ENCODE data around the gene HYAL3.
"Not testable (repeated sequence)": the region's sequence is repeated elsewhere in the genome, so short reads cannot be mapped to it uniquely, and the experiment has no call there.

The HYAL3 gene

GRCh38 chr3:50290161-50290641, 9.0 kb downstream of the HYAL3 start:
- DNase-seq (ENCODE audit: low spot score), result no peak

GRCh38 chr3:50289130-50289529, 10.1 kb downstream of the HYAL3 start:
- DNase-seq (ENCODE audit: low spot score), result no peak

- DNase-seq (ENCODE audit: low spot score), result no peak
Observed at GRCh38 chr3:50288387-50289007, 10.7 kb downstream of the HYAL3 start.

- DNase-seq (ENCODE audit: low spot score), result no peak
Observed at GRCh38 chr3:50287262-50287661, 11.9 kb downstream of the HYAL3 start.

GRCh38 chr3:50286322-50287227, 12.6 kb downstream of the HYAL3 start:
- no peak for DNase-seq (ENCODE audit: low spot score)

GRCh38 chr3:50284121-50284520, 15.1 kb downstream of the HYAL3 start:
- not testable (repeated sequence) for DNase-seq (ENCODE audit: low spot score)

- no peak for DNase-seq (ENCODE audit: low spot score)
Observed at GRCh38 chr3:50279255-50280016, 19.8 kb downstream of the HYAL3 start.

GRCh38 chr3:50278880-50279224, 20.4 kb downstream of the HYAL3 start, which contains the start of gene LSMEM2:
TSS of gene LSMEM2 (plus strand) at chr3:50279087. CDS start at chr3:50279114, 27 bp downstream.
- DNase-seq (ENCODE audit: low spot score), result no peak

GRCh38 chr3:50278123-50278879, 20.9 kb downstream of the HYAL3 start:
- no peak for DNase-seq (ENCODE audit: low spot score)

GRCh38 chr3:50276762-50277101, 22.5 kb downstream of the HYAL3 start:
- no peak for DNase-seq (ENCODE audit: low spot score)

- DNase-seq (ENCODE audit: low spot score), result peak; percentile 54
Observed at GRCh38 chr3:50275996-50276761, 23.0 kb downstream of the HYAL3 start.

GRCh38 chr3:50275141-50275995, 23.8 kb downstream of the HYAL3 start:
- DNase-seq (ENCODE audit: low spot score), result peak; percentile 80

- DNase-seq (ENCODE audit: low spot score), result peak; percentile 77
Observed at GRCh38 chr3:50274371-50275104, 24.7 kb downstream of the HYAL3 start.

GRCh38 chr3:50273689-50274065, 25.5 kb downstream of the HYAL3 start:
- DNase-seq (ENCODE audit: low spot score), result no peak

GRCh38 chr3:50272911-50273688, 26.1 kb downstream of the HYAL3 start:
- DNase-seq (ENCODE audit: low spot score), result peak; percentile 91

GRCh38 chr3:50272538-50272910, 26.7 kb downstream of the HYAL3 start:
- not testable (repeated sequence) for DNase-seq (ENCODE audit: low spot score)

- no peak for DNase-seq (ENCODE audit: low spot score)
Observed at GRCh38 chr3:50271314-50271936, 27.8 kb downstream of the HYAL3 start.

All from iPS-NIHi11 (cell line).